Lower leg skin (tissue), 3 donors: ENCODE results near the gene PFKFB2.

Experiments
- CTCF ChIP-seq, 3 donors: fragments of 450-650 bp; IDR thresholded peaks; one replicate each; pipeline ENCODE4 v1.5.1; 2016; ENCODE audit warnings: antibody characterized with exemption in 3 of 3, mild to moderate bottlenecking in 3 of 3, moderate library complexity in 2 of 3
- POLR2A ChIP-seq, 2 donors: fragments of 450-650 bp; IDR thresholded peaks; one replicate each; pipeline ENCODE4 v1.6.1; 2016 to 2017; ENCODE audit warnings: antibody characterized with exemption in 2 of 2, mild to moderate bottlenecking in 1 of 2, moderate library complexity in 1 of 2

DNA sequence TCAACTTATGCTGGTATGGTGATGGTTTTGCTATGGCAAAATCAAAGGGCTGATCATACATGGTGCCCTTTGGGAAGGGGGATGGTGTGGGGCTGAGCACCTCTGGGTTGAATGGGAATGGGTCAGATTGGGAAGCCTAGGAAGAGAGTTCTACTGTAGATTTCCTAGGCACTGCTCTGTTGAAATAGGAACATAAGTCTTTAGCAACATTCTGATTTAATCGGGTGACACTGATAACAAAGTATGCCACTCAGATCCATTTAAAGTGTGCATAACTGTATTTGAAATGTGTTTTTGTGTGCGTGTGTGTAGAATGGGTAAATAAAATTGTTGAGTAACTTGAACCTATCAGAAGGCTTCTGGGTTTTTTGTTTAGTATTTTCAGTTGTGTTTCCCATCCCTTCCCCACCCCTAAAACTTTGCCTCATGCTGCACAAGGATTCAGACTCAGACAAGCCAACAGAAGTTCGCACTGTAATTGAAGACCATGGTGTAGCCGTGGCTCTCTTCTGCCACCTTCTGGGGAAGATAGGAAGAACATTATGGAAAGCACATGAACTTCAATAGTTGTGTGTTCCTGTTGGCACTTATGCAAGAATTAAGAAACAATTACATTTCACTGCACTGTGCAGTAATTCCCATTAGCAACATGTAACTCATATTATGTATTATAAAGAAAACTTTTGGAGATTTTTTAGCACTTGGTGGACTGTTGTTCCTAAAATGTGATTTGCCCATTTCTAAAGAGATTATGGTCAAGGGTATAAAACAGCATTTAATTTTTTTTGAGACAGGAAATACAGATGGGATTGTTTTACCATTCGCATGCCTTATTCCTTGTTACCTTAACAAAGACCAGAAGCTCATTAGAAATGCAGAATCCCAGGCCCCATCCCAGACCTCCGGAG, 24.6 kb downstream of the PFKFB2 start:
- TF ChIP-seq CTCF (IDR thresholded peaks at IDR 0.05) = peak in 1 of 3 donors; percentile 57
- no peak for TF ChIP-seq POLR2A (IDR thresholded peaks at IDR 0.05)
